SK-N-SH treated with all-trans-retinoic acid at 6 μM for 48 hours (cell line): Measurements from ENCODE around the gene NEUROD4.

ENCODE experiments used
- CREB5 ChIP-seq: fragments of 250-450 bp; sonication (Bioruptor Pico); IDR thresholded peaks from 2 replicates; pipeline ENCODE4 v1.5.1; 2020; ENCODE audit warnings: low read depth, mild to moderate bottlenecking, moderate library complexity
- CSDC2 ChIP-seq: fragments of 250-450 bp; sonication (Bioruptor Pico); IDR thresholded peaks from 2 replicates; pipeline ENCODE4 v1.5.0; 2020; ENCODE audit warnings: mild to moderate bottlenecking, moderate library complexity

DNA sequence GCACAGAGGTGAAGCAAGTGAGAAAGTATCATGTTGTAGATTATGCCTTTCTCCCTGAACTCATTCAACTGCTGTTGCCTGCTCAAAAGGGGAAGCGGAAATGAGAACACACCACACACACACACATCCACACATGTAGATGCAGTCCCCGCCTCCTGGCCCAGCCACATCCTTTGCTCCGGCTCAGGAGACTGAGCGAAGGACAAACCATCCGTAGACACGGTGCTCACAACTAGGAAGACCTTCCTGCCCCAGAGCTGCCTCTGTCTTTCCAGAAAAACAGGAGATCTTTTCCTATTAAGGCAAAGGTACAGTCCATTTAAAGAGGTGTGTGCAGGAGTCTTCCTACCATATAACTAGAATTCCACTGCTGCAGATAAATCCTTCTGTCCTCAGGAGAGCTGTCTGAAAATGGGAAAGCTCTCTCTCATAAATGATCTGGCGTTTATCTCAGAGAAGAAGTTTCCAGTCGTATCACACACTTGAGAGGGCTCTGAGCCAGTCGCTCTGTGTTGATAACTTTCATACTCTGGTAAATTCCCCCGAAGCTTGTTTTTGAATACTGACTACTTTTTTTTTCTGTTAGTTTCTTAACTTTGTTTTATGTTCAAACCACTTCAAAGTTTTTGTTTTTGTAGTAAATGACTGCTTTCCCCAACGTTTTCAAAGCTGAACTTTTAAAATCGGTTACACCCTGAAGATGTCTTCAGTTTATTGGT is 35.0 kb upstream of the NEUROD4 start, which contains the start of gene TESPA1:
- TF ChIP-seq CSDC2 (CRISPR knock-in tag) (no peak), CREB5 (CRISPR knock-in tag) (no peak)
